HG02938 (cell line): ENCODE results near the gene TIGD1.

Experiments
- ATAC-seq: cut with Tn5 transposase; IDR thresholded peaks from one replicate; pipeline ENCODE4 v1.9.1; 2021; ENCODE audit warnings: mild to moderate bottlenecking, moderate library complexity; ENCODE audit not compliant: unreplicated experiment

Gene TIGD1

DNA sequence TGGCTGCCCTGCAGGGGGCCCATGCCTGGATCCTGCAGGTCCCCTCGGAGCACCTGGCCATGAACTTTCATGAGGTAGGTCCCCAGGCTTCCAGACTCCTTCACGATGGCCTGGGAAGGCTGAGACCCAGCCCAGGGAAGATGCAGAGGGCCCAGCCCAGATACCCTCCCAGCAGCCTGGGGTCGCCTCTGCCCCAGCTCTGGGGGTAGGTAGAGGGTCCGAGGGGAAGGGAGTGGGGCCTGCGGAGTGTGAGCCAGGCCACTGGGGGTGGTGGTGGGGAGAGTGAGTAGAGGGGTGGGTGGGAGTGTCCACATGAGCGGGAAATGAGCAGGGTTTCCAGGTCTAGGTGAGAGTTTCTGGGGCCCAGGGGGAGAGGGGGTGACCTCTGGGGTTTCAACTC lies 25.6 kb downstream of the TIGD1 start:
- no peak for ATAC-seq

DNA sequence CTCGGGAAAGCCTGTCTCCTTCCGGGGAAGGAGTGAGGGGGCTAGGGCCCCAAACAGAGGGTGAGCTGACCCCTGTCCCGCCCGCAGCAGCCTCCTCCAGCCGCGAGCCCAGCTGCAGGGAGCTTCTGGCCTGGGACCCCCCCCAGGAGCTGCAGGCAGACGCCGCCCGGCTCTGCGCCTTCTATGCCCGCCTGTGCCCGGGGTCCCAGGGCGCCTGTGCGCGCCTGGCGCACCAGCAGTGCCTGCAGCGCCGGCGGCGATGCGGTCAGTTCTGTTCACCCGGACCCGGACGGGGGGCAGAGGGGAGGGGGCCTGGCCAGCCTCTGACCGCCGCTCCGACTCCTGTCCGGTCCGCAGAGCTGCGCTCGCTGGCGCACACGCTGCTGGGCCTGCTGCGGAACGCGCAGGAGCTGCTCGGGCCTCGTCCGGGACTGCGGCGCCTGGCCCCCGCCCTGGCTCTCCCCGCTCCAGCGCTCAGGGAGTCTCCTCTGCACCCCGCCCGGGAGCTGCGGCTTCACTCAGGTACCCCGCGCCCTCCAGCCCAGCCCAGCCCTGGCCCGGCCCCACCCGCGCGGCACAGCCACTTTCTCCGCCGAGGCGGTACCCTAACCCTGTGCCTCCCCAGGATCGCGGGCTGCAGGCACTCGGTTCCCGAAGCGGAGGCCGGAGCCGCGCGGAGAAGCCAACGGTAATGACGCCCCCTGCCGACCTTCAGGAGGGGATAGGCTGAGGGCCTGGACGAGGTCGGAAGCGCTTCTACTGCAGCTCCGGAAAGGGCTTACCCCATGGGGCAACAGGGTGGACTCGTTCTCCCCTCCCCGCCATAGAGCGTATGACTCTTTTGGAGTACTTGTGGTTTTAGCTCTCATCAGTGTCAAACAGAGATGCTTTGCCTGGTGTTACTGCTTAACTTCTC lies 26.4 kb downstream of the TIGD1 start:
- ATAC-seq = no peak

DNA sequence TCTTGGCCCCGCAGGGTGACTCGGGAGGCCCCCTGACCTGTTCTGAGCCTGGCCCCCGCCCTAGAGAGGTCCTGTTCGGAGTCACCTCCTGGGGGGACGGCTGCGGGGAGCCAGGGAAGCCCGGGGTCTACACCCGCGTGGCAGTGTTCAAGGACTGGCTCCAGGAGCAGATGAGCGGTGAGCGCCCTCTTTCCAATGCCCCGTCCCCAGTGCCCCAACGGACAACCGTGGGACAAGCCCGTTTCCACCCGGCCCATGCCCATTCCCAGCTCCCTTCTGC lies 27.0 kb downstream of the TIGD1 start:
- ATAC-seq = no peak

DNA sequence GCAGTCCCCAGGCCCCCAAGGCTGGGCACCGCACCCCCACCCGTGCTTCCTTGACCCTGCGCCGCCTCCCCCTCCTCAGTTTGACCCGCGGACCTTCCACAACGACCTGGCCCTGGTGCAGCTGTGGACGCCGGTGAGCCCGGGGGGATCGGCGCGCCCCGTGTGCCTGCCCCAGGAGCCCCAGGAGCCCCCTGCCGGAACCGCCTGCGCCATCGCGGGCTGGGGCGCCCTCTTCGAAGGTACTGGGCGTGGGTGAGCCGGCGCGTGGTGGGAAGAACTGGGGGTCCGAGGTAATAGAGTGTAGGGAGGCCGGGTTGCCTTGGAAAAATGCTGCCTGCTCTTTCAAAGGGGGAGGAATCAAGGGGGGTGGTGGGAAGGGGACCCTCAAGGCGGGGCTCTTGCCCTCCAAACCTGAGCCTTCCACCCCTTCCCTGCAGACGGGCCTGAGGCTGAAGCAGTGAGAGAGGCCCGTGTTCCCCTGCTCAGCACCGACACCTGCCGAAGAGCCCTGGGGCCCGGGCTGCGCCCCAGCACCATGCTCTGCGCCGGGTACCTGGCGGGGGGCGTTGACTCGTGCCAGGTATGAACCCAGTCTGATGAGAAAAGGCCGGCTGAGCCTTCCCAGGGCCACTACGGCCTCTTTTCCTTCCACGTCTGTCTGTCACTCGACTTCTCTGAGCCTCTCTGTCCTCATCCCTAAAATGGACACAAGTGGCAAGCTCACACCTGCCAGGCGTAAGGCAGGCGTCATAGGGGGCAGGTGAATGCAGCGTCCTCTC lies 27.5 kb downstream of the TIGD1 start:
- ATAC-seq = no peak

DNA sequence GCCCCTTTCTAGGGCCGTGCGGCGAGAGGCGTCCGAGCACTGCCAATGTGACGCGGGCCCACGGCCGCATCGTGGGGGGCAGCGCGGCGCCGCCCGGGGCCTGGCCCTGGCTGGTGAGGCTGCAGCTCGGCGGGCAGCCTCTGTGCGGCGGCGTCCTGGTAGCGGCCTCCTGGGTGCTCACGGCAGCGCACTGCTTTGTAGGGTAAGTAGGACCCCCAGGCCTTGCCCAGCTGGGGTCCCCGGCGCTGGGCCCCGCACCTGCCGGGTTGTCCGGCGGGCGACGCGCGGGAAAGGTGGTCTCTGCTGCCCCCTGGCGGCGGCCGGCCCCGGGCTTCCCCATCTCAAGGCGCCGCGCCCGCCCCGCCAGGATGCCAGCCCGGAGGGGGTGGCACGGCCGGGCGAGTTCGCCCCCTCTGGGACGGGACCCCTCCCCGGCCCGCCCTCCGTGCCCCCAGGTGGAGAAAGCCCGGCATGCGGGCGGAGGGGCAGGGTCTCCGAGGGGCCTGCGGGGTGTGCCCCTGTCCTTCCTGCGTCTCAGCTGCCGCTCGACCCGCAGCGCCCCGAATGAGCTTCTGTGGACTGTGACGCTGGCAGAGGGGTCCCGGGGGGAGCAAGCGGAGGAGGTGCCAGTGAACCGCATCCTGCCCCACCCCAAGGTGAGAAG lies 28.3 kb downstream of the TIGD1 start:
- ATAC-seq = no peak

DNA sequence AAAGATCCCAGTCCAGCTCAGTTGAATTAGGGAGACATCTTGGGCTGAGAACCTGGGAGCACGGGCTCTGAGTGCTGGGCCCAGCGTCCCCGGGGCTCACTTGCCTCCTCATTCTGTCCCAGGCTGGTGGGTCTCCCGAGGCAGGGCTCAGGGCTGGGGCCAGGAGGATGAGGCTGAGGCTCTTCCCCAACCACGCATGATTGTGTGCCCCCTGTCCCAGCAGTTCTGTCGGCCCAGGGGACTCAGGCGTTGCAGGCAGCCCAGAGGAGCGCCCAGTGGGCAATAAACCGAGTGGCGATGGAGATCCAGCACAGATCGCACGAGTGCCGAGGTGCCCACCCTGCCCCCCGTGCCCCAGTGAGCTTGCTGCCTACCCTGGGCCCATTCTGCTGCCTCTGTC lies 29.3 kb downstream of the TIGD1 start:
- no peak for ATAC-seq

DNA sequence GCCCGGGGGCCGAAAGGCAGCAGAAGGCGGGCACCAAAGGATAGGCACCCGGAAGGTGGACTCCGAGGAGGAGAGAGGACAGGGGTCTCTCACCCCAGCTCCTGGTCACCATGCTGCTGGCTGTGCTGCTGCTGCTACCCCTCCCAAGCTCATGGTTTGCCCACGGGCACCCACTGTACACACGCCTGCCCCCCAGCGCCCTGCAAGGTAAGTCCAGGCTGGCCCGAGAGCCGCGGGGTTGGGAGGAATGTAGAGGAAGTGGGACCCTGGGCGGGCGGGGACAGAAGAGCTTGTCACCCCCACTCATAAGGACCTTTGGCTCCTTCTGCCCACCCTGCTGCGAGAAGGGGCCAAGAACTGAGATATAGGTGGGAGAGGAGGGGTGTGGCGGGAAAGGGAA lies 29.9 kb downstream of the TIGD1 start:
- no peak for ATAC-seq

DNA sequence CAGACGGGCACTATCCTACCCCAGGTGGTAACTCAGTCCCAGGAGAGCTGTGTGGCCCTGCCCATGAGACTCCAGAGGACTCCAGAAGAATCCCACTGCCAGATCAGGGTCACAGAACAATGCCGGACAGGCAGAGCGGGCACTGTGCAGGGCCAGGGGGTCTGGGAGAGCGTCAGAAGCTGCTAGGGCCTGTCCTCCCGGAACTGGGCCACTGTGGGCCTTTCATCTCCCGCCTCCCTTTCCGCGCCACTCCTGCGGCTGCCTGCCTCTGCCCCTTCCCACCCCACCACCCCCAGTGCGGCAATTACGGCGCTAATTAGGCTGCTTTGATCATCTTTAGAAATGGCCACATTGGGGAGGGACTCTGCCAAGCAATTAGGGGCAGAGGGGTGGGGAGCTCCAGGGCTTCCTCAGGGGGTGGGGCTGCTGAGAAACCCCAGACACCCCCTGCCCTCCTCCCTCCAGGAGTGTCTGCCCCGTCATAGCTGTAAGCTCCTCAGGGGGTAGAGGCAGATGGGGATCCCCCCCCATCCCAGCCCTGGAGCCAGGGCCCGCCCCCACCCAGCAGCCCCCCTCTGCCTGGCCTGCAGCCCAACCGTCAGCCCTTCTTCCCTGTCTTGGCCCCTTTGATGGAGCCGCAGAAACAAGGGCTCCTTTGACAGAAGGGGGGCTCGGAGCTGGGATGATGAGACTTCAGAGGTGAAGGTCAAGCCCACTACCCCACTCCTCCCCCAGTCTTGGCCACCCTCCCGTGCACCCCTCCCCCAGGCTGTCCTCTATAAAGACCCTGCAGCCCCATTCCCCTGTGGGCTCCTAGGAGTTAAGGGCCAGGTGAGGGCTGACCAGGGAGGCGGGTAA lies 30.5 kb downstream of the TIGD1 start, which contains the start of gene PRSS56:
TSS of gene PRSS56 (plus strand) at position 808 of the 858 bp plus-strand sequence. CDS start 211 bp downstream, outside the sequence.
- no peak for ATAC-seq

DNA sequence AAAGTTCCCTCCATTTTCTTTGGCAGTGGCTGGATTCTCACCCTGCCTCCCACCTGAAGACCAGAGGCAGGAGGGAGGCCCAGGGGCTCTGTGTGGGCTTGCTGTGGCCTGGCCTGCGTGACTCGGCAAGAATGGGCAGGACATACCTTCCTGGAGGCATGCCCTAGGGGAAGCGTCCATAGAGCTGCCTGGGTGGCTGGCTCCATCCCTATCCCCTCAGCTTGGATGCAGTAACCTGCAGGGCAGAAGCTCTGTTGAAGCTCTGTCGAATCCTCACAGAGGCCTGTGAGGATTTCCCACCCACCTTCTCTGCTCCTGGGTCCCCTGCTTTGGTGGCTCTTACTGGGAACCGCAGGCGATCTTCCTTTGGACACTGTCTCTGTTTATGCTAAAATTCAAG lies 31.5 kb downstream of the TIGD1 start:
- ATAC-seq = no peak

DNA sequence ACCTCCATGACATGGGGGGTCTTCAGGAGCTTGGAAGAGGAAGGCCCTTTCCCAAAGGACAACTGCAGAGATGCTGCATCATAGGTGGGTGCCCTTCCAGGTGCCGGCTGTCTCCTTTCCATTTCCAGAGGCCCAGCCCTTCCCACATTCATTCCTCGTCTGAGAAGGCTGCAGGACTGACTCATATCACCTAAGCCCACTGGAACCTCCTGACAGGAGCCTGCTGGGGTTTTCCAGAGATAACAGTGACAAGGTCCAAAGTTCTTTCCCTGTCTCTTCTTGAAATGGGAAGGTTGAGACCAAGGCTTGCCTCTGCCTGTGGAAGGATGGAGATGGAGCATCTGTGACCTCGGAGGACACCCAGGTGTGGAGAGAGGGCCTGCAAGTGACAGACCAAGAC lies 33.8 kb downstream of the TIGD1 start:
- no peak for ATAC-seq

DNA sequence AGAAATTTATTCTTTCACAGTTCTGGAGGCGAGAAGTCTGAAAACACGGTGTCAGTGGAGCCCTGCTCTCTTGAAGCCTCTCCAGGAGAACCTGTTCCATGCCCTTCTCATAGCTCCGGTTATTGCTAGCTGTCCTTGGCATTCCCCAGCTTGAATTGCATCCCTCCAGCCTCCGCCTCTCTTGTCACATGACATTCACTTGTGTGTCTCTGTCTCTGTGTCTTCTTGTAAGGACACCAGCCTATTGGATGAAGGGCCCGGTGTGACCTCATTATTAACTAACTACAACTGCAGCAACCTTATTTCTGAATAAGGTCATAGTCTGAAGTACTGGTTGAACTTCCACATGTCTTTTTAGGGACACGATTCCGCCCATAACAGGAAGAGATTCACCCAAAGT lies 34.7 kb downstream of the TIGD1 start:
- ATAC-seq = no peak

DNA sequence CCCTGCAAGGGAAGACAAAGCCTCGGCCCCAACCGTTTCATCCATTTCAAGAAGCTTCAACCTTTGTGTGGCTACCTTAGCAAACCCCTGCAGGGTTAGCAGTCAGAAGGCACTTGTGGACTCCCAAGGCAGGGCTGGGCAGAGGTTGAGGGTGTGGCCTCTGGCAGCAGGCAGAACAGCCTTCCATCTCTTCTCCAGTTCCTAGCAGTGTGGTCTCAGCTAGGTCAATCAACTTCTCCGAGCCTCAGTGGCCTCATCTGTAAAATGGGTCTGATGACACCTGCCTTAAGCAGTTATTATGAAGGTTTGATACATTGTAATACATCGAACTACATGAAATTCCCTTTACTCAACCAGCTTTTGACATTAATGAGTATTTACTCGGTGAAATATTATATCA lies 37.0 kb downstream of the TIGD1 start:
- no peak for ATAC-seq

DNA sequence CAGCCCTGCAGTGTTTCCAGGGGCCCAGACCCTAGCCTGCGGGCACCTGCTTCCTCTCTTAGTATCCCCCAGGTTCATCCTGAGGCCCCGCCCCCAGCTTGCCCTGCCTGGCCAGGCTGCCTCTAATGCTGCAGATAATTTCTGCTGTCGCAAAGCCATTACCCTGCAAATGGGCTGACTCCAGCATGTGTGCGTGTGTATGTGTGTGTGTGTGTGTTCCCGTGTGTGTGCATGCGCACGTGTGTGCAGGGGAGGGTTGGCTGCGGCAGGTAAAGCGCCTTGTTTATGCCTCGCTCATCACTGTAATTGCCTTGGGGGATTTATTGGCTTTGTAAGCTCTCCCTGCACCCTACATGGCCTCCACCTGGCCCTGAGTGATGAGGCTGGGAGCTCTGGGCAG lies 37.8 kb downstream of the TIGD1 start:
- ATAC-seq = no peak

DNA sequence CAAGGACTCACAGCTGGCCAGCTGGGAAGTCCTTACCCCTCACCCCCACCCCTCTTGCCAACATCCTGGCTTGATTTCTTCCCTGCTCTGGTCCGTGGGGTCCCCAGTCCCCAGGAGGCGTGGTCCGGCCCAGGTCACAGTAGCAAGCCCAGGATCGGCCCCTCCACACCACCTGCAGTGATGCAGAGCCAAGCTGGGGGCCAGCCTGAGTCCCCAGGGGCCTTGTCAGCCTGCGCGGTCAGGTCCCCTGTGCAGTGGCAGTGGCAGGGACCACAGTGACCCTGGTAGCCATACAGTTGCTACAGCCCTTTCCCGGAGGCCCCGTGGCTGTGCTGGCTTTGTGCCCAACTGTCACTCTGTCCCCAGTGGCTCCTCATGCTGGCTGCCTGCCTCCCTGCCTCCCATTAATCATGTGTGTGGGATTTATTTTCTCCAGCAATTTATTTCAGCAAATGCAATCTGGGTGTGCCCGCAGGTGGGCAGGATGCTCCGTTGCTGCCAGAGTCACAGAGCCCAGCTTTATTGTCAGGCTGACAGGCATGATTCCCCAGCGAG lies 38.9 kb downstream of the TIGD1 start:
- ATAC-seq = no peak

DNA sequence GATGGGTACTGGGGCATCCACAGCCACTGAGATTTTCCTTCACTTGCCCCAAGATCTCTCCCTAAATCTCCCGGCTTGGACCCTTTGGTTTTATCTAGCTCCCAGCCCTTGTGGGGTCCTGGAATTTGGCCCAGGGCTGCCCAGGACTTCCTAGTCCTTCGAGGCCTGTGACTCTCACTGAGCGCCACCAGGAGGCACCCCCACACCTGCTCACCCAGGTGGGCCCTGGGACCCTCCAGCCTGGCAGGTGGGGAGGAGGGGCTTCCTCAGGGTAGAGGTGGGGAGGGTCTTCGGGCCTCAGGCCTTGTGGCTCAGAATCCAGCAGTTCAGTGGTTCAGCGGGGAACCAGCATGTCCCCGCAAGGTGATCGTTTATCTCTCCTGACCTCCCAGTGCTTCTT lies 42.1 kb downstream of the TIGD1 start:
- no peak for ATAC-seq

DNA sequence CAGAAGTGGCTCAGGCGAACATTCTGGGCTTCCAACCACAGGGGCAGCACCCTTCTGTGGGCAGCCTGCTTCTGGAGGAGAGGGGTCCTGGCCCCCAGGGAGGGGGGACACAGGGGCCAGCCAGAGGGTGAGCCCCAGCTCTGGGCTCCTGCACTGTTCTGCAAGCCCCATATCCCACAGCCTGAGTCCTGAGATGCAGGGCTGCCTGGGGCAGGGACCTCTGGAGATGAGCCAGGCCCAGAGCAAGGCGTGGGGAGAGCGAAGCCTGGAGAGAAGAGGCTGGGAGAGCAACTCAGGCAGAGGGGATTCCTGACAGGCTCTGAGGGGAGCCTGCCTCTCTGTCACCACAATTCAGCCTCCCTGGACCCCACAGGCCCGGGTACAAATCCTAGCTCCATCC lies 43.6 kb downstream of the TIGD1 start:
- ATAC-seq = no peak

DNA sequence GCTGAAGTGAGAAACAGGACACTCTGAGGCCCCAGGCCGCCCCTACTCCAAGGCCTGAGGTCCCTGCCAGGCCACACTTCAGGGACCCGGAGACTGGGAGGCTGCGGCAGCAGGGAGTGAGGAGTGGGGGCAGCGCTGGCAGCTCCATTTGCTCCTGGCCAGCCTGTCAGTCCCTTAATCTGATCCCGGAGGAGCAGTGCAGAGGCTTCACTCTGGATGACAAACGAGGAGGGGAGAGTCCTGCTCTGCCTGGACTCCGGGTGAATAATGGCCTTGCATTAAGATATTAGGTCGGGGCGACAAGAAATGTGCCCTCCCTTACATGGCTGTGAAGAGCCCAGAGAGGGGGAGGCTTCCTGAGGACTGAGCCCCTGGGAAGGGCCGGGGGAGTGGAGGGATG lies 44.5 kb downstream of the TIGD1 start:
- no peak for ATAC-seq

DNA sequence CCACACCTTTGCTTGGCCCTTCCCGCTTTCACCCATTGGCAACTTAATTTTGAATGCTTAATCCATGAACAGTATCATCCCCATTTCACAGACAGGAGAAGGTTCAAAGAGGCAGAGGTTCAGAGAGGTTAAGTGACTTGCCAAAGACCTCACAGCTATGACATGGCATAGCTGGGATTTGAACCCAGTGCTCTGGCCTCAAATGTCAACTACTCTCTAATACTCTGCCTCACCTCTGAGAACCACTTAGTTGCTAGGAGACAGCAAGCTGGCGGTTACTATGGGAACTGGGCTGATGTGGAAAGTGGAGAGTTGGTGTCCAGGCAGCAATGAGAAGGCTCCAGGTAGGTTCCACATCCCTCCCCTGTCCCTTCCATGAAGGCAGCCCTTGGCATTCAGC lies 45.9 kb downstream of the TIGD1 start:
- no peak for ATAC-seq

DNA sequence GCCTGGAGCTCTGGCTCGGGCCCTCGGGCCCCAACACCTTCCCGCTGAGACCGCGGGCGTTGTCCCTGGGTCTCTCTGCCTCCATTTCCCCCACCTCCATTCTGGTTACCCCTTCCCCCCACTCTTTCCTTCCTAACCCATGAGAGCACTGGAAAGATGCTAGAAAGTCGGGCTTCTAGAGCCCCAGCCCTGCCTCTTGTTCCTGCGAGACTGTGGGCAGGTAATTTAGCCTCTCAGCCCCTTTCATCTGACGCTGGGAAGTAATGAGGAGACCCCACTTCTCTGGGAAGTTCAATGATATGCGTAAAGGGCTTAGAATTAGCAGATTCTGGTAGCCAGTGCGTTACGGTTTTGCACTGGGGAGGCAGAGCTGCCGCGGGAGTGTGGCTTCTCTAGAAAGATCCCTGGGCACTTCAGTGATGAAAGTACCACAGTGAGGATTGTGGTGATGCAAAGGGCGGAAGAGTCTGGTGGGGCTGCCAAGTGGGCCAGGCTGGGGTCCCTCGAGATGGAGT lies 46.5 kb downstream of the TIGD1 start:
- ATAC-seq = no peak
